OCI-LY3 (cell line): ENCODE data around the gene NOD2.

Source experiments
- EZH2phosphoT487 ChIP-seq: fragments of 200-600 bp; shearing (Covaris generic); IDR thresholded peaks from 2 replicates; pipeline ENCODE4 v1.6.1; 2018; ENCODE audit warnings: antibody characterized with exemption, mixed run types, low read depth
- TF ChIP-seq, protein P1 (sequence below): fragments of 200-600, 300-600 bp; sonication (generic); IDR thresholded peaks from 2 replicates; pipeline ENCODE4 v1.5.1; 2014; ENCODE audit warnings: antibody characterized with exemption, low read length, low read depth

DNA sequence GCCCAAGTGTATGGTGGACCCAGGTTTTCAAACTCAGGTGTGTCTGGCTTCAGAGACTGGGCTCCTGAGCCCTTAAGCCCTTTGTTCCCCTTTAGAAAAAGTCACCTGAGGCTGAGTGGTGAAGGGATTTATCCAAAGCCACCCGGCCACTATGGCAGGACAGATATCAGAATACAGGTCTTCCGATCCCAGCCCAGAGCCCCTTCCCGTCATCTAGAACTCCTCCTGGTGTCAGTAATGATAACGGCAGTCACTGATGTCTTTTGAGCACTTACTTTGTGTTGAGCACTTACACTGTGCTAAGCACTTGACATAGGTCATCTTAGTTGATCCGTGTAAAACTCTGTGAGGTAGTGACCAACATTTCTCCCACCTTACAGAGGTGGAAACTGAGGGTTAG is 16.6 kb downstream of the NOD2 start:
- TF ChIP-seq, protein P1, sequence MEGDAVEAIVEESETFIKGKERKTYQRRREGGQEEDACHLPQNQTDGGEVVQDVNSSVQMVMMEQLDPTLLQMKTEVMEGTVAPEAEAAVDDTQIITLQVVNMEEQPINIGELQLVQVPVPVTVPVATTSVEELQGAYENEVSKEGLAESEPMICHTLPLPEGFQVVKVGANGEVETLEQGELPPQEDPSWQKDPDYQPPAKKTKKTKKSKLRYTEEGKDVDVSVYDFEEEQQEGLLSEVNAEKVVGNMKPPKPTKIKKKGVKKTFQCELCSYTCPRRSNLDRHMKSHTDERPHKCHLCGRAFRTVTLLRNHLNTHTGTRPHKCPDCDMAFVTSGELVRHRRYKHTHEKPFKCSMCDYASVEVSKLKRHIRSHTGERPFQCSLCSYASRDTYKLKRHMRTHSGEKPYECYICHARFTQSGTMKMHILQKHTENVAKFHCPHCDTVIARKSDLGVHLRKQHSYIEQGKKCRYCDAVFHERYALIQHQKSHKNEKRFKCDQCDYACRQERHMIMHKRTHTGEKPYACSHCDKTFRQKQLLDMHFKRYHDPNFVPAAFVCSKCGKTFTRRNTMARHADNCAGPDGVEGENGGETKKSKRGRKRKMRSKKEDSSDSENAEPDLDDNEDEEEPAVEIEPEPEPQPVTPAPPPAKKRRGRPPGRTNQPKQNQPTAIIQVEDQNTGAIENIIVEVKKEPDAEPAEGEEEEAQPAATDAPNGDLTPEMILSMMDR: no peak
- TF ChIP-seq EZH2phosphoT487: no peak
